Measurements from ENCODE around the gene PPFIBP2.

DNA sequence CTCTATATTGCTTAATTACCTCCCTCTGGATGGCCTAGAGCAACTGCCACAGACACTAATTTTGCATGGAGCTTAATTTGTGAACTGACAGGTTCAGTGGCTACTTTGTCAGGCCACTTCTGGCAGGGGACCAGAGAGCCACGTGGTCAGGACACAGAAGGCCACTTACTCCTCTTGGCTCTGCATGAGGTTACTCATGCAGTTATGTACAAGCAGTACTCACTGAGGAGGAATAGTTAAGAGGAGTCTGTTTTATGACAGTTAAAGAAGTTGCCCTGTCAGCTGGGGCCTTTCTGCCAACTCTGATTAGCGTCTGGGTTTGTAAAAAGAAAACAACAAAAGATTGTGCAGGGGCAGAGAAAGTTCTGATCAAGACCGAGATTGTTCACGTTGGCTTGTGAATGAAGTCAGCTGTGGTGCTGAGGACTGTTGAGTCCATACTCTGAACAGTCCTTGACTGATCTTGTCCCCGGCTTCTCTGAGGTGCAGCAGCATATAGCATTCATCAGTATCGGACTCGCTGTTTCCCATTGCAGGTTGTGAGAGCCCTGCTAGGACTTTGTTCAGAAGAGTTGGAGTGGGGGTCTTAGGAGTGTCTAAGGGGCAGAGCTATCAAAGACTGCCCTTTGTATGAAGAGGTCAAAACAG lies 41.4 kb downstream of the PPFIBP2 start:
- TF ChIP-seq OSR1 (CRISPR knock-in tag; IDR thresholded peaks at IDR 0.05), result no peak
- TF ChIP-seq, protein P1, sequence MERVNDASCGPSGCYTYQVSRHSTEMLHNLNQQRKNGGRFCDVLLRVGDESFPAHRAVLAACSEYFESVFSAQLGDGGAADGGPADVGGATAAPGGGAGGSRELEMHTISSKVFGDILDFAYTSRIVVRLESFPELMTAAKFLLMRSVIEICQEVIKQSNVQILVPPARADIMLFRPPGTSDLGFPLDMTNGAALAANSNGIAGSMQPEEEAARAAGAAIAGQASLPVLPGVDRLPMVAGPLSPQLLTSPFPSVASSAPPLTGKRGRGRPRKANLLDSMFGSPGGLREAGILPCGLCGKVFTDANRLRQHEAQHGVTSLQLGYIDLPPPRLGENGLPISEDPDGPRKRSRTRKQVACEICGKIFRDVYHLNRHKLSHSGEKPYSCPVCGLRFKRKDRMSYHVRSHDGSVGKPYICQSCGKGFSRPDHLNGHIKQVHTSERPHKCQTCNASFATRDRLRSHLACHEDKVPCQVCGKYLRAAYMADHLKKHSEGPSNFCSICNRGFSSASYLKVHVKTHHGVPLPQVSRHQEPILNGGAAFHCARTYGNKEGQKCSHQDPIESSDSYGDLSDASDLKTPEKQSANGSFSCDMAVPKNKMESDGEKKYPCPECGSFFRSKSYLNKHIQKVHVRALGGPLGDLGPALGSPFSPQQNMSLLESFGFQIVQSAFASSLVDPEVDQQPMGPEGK (CRISPR knock-in tag; IDR thresholded peaks at IDR 0.05; ENCODE audit: borderline replicate concordance), result no peak
- TF ChIP-seq ARNTL (CRISPR knock-in tag; IDR thresholded peaks at IDR 0.05; ENCODE audit: borderline replicate concordance, low read depth), result no peak
- no peak for TF ChIP-seq TCF4 (CRISPR knock-in tag; IDR thresholded peaks at IDR 0.05; ENCODE audit: borderline replicate concordance)

All from SK-N-SH treated with all-trans-retinoic acid at 6 μM for 48 hours (cell line).